ENCODE results near the gene TREX2.

The TREX2 gene

GRCh38 chrX:153492543-153492942 is 46.7 kb upstream of the TREX2 start:
- TF ChIP-seq CTCF (IDR thresholded peaks at IDR 0.05; ENCODE audit: insufficient read depth, low read length, poor library complexity, severe bottlenecking): no peak
- Histone ChIP-seq H3K27me3 (replicated peaks; ENCODE audit: control insufficient read depth, insufficient read depth, low read length) (no peaks in the 10 kb centered on the region), H3K4me3 (replicated peaks; ENCODE audit: low read depth, low read length) (no peak overlapping the region), H3K36me3 (ENCODE audit: control insufficient read depth, insufficient read depth, low read length) (no peaks in the 10 kb centered on the region)
- DNase-seq (ENCODE audit: extremely low read depth, insufficient read length): no peak

GRCh38 chrX:153491918-153492317 is 46.1 kb upstream of the TREX2 start:
- no peak for TF ChIP-seq CTCF (IDR thresholded peaks at IDR 0.05; ENCODE audit: insufficient read depth, low read length, poor library complexity, severe bottlenecking)
- H3K4me3 ChIP-seq (replicated peaks; ENCODE audit: low read depth, low read length): no peak overlapping the region
- no peak for DNase-seq (ENCODE audit: extremely low read depth, insufficient read length)
- no peaks in the 10 kb centered on the region for H3K36me3 ChIP-seq (ENCODE audit: control insufficient read depth, insufficient read depth, low read length)
- no peaks in the 10 kb centered on the region for H3K27me3 ChIP-seq (replicated peaks; ENCODE audit: control insufficient read depth, insufficient read depth, low read length)

DNA sequence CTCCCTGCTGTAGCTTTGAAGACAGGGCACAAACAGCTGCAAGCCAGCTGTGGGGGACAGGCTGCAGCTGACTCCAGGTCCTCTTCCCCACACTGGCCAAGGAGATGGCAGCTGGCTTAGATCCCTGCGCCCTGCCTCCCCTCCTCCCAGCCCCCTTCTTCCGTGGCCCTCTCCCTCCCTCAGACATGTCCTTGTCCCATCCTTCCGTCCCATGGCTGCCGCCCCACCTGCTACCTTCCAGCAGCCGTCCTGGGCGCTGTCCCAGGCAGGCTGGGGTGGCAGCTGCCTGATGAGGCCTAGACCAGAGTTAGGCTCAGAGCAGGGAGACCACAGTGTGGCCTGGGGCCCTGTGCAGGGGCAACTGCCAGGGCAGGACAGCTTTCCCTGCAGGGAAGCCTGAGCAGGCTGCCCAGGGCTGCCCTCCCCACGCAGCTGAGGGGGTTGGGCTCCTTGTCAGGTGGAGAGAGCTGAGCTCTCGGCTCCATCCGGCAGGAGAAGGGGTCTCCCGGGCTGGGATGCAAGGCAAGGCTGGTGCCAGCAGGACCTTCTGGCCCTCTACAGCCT is 45.6 kb upstream of the TREX2 start:
- no peaks in the 10 kb centered on the region for H3K36me3 ChIP-seq (ENCODE audit: control insufficient read depth, insufficient read depth, low read length)
- no peak overlapping the region for H3K4me3 ChIP-seq (replicated peaks; ENCODE audit: low read depth, low read length)
- H3K27me3 ChIP-seq (replicated peaks; ENCODE audit: control insufficient read depth, insufficient read depth, low read length): no peaks in the 10 kb centered on the region
- no peak for TF ChIP-seq CTCF (IDR thresholded peaks at IDR 0.05; ENCODE audit: insufficient read depth, low read length, poor library complexity, severe bottlenecking)
- DNase-seq (ENCODE audit: extremely low read depth, insufficient read length): no peak

GRCh38 chrX:153490217-153490930 is 44.5 kb upstream of the TREX2 start:
- TF ChIP-seq CTCF (IDR thresholded peaks at IDR 0.05; ENCODE audit: insufficient read depth, low read length, poor library complexity, severe bottlenecking): no peak
- H3K4me3 ChIP-seq (replicated peaks; ENCODE audit: low read depth, low read length): no peak overlapping the region
- no peaks in the 10 kb centered on the region for H3K27me3 ChIP-seq (replicated peaks; ENCODE audit: control insufficient read depth, insufficient read depth, low read length)
- H3K36me3 ChIP-seq (ENCODE audit: control insufficient read depth, insufficient read depth, low read length): no peaks in the 10 kb centered on the region
- DNase-seq (ENCODE audit: extremely low read depth, insufficient read length): no peak

DNA sequence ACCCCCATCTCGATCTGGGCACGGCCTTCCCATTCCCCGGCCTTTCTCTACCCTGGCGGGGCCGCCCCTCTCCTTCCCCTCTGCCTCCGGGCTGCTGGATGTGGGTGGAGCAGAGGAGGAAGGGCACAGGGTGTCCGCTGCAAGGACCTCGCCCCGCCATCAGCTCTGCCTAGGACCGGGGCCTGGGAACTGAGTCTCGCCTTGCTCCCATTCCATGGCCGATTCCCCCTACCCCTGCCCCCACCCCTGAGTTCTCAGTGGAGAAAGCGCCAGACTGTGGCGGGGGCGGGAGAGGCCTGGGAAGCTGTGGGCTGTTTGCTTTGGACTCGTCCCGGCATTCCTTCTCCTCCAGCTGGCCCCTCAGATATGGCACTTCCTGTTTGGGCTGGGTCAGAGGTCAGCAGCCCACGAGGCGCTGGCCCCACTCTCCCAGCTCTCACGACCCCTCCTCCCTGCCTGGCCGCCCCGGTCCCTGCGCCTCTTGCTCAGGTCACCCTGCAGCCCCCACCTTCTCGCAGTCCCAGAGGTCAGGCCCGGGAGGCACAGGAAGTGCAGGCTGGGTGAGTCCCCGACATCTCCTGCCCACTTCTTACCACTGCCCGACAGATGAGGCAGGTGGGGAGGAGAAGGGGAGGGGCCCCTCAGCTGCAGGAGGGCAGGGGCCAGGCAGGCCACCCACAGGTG is 42.5 kb upstream of the TREX2 start:
- TF ChIP-seq CTCF (IDR thresholded peaks at IDR 0.05; ENCODE audit: insufficient read depth, low read length, poor library complexity, severe bottlenecking): no peak
- DNase-seq (ENCODE audit: extremely low read depth, insufficient read length): no peak
- H3K4me3 ChIP-seq (replicated peaks; ENCODE audit: low read depth, low read length): no peak overlapping the region
- H3K27me3 ChIP-seq (replicated peaks; ENCODE audit: control insufficient read depth, insufficient read depth, low read length): no peaks in the 10 kb centered on the region
- no peaks in the 10 kb centered on the region for H3K36me3 ChIP-seq (ENCODE audit: control insufficient read depth, insufficient read depth, low read length)

All from GM06990 (cell line).